Activated T-cell treated with anti-CD3 and anti-CD28 coated beads for 4 hours (primary cell): ENCODE data around the gene ANKRD11.

ENCODE experiments used
- DNase-seq: peaks from one replicate; pipeline ENCODE4 v3.0.0-alpha.2; 2020

ANKRD11 gene

GRCh38 chr16:89323120-89323960 is 167.0 kb downstream of the ANKRD11 start:
- no peak for DNase-seq

- no peak for DNase-seq
Measured at GRCh38 chr16:89322321-89323119, 167.8 kb downstream of the ANKRD11 start.

- no peak for DNase-seq
Measured at GRCh38 chr16:89320782-89321501, 169.4 kb downstream of the ANKRD11 start.

GRCh38 chr16:89319886-89320781 is 170.2 kb downstream of the ANKRD11 start:
- DNase-seq, result no peak

- DNase-seq, result no peak
Measured at GRCh38 chr16:89319631-89319885, 170.8 kb downstream of the ANKRD11 start.

DNA sequence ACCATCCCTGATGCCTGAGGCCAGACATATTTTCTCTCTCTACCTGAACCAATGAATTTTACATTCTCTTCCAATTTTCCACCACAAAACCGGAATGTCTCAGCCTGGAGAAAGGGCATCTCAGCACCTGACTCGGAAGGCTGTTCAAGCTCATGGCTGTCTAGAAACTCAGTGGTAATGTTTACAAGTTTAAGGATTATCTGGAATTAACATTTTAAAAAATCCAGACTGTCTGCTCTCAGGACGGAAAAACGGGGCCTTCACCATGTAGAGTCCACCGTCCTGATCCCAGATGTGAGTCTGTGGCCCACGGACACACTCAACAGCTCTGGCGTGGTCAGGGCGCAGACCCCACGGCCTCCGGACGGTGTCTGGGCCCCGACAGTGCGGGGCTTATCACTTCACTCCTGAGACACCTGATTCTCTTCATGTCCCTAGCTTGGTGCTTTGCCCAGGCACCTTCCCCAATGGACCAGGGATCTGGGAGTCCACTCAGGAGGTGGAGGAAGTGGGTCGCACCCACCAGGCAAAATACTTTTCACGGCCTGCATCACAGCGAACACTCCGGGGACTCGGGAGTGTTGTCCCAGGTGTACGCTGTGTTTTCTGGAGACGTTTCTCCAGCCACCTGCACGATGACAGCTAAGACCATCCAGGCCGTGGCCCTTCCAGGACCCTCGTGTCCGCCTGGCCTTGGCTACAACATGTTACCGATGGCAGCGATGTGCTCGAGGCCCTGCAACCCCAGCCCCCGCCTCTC is 171.3 kb downstream of the ANKRD11 start:
- DNase-seq, result no peak

DNA sequence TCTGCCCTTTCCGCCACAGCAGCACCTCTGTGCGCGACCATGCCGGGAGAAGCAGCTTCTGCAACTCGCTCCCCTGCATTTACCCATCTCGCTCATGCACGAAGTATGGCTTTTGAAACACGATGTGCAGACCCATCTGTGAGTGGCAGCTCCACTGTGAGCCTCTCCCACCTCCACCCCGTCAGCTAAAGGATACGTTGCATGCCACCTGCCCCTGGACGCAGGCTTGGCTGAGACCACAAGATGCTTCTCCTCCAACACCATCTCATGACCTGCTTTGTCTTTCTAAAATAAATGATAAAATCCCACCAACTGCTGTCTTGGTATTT is 172.0 kb downstream of the ANKRD11 start:
- no peak for DNase-seq

DNA sequence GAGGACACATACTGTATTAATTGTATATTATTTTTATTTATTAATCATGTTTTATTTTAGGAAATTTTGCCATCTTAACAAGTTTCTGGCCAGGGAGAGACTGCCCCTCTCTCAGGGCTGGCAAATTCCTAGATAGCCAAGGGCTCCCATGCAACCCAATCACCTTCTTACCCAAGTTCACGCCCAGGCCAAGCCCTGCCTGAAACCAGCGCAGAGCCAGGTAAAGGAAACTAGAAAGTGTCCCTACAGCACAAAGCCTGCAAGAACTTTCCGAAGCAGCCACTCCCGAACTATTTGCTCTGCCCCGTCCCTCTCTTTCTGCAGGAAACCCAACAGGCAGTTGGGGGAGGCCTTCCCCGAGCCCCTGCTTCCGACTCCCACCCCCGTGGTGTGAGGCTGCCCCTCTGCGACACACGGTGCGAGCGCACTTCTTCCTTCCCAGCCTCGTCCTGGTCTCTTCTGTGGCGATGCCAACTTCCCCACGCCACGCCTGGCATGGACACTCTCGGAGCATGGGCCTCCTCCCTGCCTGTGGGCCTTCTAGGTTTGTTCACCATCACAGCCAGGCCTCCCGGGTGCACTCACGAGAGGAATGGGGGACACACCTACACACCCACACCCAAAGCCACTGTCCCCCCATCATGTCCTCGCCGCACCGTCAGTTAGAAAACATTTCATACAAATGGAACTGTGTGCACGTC is 172.5 kb downstream of the ANKRD11 start:
- no peak for DNase-seq

DNA sequence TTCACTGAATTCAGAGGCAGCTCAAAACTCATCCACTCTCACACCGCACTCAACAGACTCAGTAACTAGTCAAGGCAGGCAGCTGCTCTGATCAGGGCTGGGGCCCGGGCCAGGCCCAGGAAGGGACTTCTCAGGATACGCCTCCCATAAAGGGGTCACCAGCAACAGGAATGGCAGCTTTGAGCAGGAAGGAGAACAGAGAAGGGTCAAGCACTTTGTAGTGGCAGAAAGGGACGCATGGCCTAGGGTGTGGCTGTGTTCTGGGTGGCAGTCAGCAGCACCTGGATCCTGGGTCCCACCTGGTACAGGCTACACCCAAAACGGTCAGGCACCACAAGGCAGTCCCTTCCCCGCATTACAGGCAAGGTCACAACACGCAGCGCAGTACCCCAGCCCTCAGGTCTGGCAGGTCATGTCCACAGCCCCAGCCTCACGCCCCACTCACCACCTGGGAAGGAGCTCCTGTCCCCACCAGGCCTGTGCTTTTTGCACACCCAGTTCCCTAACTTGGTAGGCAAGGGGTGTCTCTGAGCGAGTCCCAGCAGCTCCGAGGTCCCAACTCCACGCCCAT is 173.2 kb downstream of the ANKRD11 start:
- DNase-seq, result no peak

GRCh38 chr16:89316701-89317100 is 173.7 kb downstream of the ANKRD11 start:
- DNase-seq, result no peak

DNA sequence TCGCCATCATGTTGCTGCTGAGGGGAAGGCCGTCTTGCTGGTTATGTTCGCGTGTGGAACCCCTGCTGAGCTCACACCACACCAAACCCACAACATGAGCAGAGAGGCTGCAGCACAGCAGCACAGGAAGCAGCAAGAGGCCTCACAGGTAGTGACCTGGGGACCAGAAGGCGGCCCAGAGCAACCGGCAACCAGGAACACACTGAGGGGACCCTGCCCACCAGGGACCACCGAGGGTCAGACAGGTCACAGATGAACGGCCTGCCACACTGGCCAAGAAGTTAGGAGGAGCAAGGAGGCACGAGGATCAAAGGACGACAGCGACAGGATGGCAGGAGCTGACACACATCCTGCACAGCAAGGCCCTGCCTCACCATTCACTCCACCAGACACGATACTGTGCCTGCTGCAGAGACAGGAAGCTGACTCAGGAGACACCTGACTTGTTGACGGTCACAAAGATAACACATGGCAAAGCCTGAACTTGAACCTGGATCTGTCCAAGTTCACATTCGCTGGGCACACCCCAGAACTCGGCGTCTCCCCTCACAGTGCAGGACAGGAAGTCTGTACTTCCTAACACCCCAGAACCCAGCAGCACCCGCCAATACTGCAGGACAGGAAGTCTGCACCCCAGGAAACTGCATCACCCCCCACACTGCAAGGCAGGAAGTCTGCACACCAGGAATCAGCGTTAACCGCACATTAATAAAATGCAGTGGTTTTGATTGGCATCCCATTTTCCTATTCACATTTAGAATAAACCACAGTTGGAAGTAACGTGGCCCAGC is 174.4 kb downstream of the ANKRD11 start:
- peak; percentile 57 for DNase-seq

GRCh38 chr16:89315271-89315670 is 175.1 kb downstream of the ANKRD11 start:
- no peak for DNase-seq

GRCh38 chr16:89314854-89315253 is 175.5 kb downstream of the ANKRD11 start:
- DNase-seq, result no peak

- DNase-seq, result no peak
Measured at GRCh38 chr16:89314357-89314756, 176.0 kb downstream of the ANKRD11 start.

DNA sequence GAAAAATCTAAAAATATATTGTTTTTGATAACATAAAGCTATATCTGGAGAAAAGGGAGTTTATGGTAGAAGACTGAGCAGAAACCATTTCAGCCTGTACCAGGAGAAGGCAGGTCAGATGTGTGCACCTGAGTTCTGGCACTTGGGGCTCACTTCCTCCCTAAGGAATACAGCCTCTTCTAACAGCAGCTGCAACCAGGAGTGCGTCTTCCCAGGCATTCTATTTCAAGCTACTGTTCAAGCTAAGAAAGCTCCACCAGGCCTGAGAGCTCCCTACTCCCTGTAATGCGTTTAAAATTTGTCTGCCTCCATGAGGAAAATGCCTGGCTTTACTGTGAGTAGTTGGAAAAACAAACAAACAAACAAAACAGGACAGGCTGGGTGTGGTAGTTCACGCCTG is 176.8 kb downstream of the ANKRD11 start:
- DNase-seq, result no peak

DNA sequence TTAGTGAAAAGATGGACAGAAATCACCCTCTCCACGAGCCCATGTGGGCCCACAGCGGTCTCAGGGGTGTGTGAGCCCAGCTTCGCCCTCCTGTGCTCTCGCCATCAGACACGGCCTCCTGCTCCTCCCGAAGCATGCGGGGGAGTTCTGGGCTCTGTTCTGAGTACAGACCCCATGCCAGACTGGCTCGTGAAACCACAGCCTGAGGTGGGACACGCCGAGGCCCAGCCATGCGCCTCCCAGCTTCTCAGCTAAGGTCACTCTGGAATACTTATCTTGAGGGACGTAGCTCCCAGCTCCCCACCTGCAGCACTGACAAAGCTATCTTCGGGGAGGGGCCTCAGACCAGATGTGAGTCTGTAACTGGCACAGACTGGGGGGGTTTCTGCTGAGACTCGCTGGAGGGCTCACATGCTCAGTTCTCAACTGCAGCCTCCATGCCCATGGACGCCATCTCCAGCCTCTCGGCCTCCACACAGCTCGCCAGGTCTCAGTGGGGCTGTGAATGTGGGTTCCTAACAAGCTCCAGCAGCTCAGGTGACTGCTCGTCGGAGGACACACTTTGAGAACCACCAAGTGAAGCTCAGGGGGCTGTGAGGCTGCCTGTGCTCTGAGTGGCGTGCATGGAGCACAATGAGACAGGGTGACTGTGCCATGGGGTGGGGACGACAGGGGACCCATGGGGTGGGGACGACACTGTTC is 177.6 kb downstream of the ANKRD11 start:
- no peak for DNase-seq

DNA sequence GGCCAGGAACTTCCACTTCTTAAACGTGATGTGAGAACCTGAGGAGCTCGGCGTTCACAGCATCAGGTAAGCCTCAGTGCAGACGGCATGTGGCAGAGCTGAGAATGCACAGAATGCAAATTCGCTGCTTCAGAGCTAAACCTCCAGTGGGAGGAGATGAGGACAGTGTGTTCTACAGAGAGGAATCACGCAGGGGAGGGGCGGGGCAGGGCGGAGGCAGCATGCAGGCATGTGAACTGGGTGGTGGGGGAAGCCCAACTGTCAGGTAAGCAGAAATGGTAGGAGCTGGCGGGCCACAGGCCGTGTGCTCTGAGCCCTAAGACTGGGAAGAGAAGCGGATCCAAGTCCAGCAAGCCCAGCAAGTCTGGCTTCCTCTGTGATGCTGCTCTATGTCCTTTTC is 178.2 kb downstream of the ANKRD11 start:
- no peak for DNase-seq

DNA sequence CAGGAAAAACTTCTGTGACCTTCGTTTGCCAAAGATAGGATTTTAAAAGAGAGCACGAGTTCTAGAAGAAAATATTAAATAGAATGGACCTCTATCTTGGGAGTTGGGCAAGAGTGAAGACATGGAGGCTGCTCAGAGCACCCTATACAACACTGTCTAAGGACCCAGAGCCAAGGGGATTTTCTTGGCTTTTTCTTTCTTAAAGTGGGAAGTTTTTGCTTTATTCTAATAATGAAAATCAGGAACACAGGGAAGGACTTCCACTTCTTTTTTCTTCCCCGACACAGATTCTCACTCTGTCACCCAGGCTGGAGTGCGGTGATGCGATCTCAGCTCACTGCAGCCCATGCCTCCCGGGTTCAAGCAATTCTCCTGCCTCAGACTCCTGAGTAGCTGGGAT is 178.7 kb downstream of the ANKRD11 start:
- no peak for DNase-seq

DNA sequence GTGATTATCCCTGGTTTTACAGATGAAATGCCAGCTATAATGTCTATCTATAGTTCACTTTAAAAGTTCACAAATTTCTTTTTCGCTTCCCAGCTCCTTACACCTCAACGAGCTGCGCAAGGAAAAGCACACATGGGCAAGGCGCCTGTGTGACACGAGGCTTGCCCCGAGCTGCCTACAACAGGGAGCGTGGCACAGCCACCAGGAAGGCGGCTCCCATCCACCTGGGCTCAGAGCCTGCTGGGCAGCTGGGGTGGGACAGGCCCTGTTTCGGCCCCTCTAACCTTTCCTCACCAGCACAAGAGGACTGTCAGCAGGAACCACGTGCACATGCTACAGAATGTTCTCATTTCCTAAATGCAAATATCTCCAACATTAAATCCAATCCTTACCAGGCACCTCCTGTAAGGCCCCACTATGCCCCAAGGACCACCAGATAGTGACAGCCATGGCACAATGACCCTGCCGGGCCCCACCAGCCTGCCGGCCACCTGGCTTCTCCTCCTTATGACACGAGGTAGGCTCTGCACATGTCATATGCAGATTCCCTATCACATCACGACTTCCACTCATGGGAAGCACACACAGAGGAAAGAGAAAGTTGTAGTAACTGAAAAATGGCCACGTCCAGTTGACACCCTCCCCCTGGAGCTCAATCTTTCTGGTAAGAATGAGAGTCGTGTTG is 180.8 kb downstream of the ANKRD11 start:
- no peak for DNase-seq
